Activated B cell treated with CpG ODN at 0.5 μM for 24 hours (primary cell): Measurements from ENCODE around the gene CHRM1. TPM values are rescaled to one million over a fixed set of nuclear protein-coding genes. Genes with fewer than 3 reads are reported as not detected.

Experiments
- ATAC-seq: fragments of 200-7000 bp; cut with Tn5 transposase; one replicate; pipeline ENCODE4 v1.10.0; 2021; ENCODE audit warnings: low read depth, mild to moderate bottlenecking, moderate library complexity
- CTCF ChIA-PET: fragments of 350-600 bp; sonication (Branson Sonifier 250); formaldehyde crosslinking; loops from one replicate; lab custom pipeline; 2021; ENCODE audit warnings: antibody characterized with exemption; lab: Charles Lee
- POLR2A ChIA-PET: fragments of 350-600 bp; sonication (Branson Sonifier 250); formaldehyde crosslinking; loops from one replicate; lab custom pipeline; 2021; ENCODE audit warnings: antibody characterized with exemption; lab: Charles Lee
- DNase-seq: peaks from one replicate; pipeline ENCODE4 v3.0.0; 2022
- H3K27ac Mint-ChIP-seq: one replicate; pipeline ENCODE4 v1.8.0; 2020; ENCODE audit warnings: mixed read lengths
- H3K27me3 Mint-ChIP-seq: one replicate; pipeline ENCODE4 v1.8.0; 2021; ENCODE audit warnings: mixed read lengths
- H3K36me3 Mint-ChIP-seq: one replicate; pipeline ENCODE4 v1.8.0; 2021; ENCODE audit warnings: low read depth, mixed read lengths
- H3K4me1 Mint-ChIP-seq: one replicate; pipeline ENCODE4 v1.8.0; 2021; ENCODE audit warnings: mixed read lengths
- H3K4me3 Mint-ChIP-seq: one replicate; pipeline ENCODE4 v1.8.0; 2020; ENCODE audit warnings: mild to moderate bottlenecking, mixed read lengths
- H3K9me3 Mint-ChIP-seq: one replicate; pipeline ENCODE4 v1.8.0; 2020; ENCODE audit warnings: mixed read lengths
- CTCF ChIP-seq: fragments of 200-600 bp; IDR thresholded peaks from one replicate; pipeline ENCODE4 v1.8.0; 2022; ENCODE audit warnings: antibody characterized with exemption, mild to moderate bottlenecking
- intact Hi-C: fragments of 100-400 bp; cut with micrococcal nuclease; formaldehyde crosslinking; loops from one replicate; pipeline ENCODE4 v1.15.1; 2024
- total RNA-seq: library from RNA; stranded (reverse); gene quantifications from 2 replicates; pipeline ENCODE4 v1.2.3, GENCODE V29; 2022

CHRM1 gene
- total RNA-seq, 1 donor from 2014 or later, result not detected

- Mint-ChIP-seq H3K4me3 (no peak overlapping the region), H3K4me1 (peaks cover 17% of the 10 kb centered on the region), H3K27me3 (peaks cover 24% of the 10 kb centered on the region), H3K27ac (no peak overlapping the region), H3K9me3 (no peaks in the 10 kb centered on the region), H3K36me3 (no peaks in the 10 kb centered on the region)
- intact Hi-C loops, result no loop called here
- no peak for TF ChIP-seq CTCF
- CTCF ChIA-PET, result interaction anchor here (1.6 kb wide), 1 partner anchor 13 kb away, joined by 10 read pairs; no protein-coding TSS in a partner anchor
- POLR2A ChIA-PET, result no interaction called here
- ATAC-seq (no peak), DNase-seq (no peak)
These were observed 1.7 kb downstream of the CHRM1 start for GRCh38 chr11:62919476-62919875.

DNA sequence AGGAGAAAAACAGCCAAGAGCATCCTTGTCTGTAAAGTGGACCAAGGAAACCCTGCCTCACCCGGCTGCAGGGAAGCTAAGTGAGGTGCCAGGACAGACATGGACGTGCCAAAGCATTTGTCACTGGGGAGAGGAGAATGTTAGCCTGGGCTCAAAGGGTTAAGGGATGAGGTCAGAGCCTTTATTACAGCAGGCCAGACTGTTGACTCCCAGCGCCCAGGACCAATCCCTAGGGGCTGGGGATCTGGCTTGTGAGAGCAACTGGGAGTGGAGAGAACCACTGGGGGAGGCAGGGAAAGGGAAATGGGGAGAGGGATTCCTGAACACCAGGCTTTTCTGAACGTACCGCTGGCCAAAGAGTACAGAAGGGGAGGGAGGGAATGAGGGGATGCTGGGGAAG is 2.6 kb downstream of the CHRM1 start:
- ATAC-seq (no peak), DNase-seq (no peak)
- POLR2A ChIA-PET, result no interaction called here
- Mint-ChIP-seq H3K4me3 (no peak overlapping the region), H3K27ac (no peak overlapping the region), H3K9me3 (no peaks in the 10 kb centered on the region), H3K4me1 (peaks cover 12% of the 10 kb centered on the region), H3K27me3 (peaks cover 19% of the 10 kb centered on the region), H3K36me3 (no peaks in the 10 kb centered on the region)
- TF ChIP-seq CTCF, result no peak
- CTCF ChIA-PET, result interaction anchor here (1.3 to 1.9 kb wide), 2 partner anchors 12 to 15 kb away, joined by 3 to 6 read pairs; no protein-coding TSS in a partner anchor
- intact Hi-C loops, result no loop called here

DNA sequence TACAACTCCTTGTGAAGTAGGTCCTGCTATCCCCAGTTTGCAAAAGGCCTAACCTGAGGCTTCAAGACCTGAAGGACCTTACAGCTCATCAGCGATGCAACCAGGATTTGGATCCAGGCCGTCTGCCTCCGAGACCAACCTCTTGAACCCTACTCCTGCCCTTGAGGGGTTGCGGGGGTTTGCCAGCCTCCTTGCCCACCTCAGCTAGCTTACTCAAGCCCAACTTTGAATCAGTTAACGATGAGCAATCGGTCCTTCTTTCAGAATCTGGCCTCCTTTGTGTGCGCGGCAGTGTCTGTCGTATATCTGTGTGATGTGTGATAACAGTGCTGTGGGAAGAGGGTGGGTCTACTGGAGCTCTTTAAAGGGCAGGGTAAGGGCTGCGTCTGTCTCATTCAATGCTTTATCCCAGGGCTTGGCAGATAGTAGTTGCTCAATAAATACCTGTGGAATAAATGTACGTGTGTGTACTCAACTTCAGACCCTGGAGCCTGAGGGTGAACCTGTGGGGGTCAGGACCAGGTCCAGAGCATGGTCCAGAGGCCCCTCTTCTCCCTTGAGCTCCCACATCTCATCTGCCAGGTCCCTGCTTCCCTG is 3.2 kb downstream of the CHRM1 start:
- ATAC-seq (no peak), DNase-seq (no peak)
- Mint-ChIP-seq H3K4me3 (no peak overlapping the region), H3K9me3 (no peaks in the 10 kb centered on the region), H3K27me3 (peaks cover 18% of the 10 kb centered on the region), H3K27ac (no peak overlapping the region), H3K4me1 (peaks cover 7% of the 10 kb centered on the region), H3K36me3 (no peaks in the 10 kb centered on the region)
- no peak for TF ChIP-seq CTCF
- intact Hi-C loops, result no loop called here
- POLR2A ChIA-PET, result no interaction called here
- CTCF ChIA-PET, result interaction anchor here (1.3 to 1.9 kb wide), 2 partner anchors 12 to 15 kb away, joined by 3 to 6 read pairs; no protein-coding TSS in a partner anchor

GRCh38 chr11:62914416-62914815 is 6.7 kb downstream of the CHRM1 start:
- no peaks in the 10 kb centered on the region for H3K4me1 Mint-ChIP-seq
- no peak for TF ChIP-seq CTCF
- H3K36me3 Mint-ChIP-seq, result no peaks in the 10 kb centered on the region
- ChIA-PET POLR2A (no interaction called here), CTCF (interaction anchor here (1.0 kb wide), 2 partner anchors 9 to 109 kb away, joined by 3 to 5 read pairs; no protein-coding TSS in a partner anchor)
- intact Hi-C loops, result no loop called here
- H3K4me3 Mint-ChIP-seq, result no peak overlapping the region
- H3K27me3 Mint-ChIP-seq, result peaks cover 18% of the 10 kb centered on the region
- ATAC-seq (no peak), DNase-seq (no peak)
- H3K9me3 Mint-ChIP-seq, result no peaks in the 10 kb centered on the region
- no peak overlapping the region for H3K27ac Mint-ChIP-seq

GRCh38 chr11:62912268-62912667 is 8.9 kb downstream of the CHRM1 start:
- no peak for ATAC-seq
- CTCF ChIA-PET, result no interaction called here
- Mint-ChIP-seq H3K4me3 (no peak overlapping the region), H3K27me3 (peaks cover 21% of the 10 kb centered on the region), H3K27ac (no peak overlapping the region), H3K36me3 (no peaks in the 10 kb centered on the region), H3K4me1 (no peaks in the 10 kb centered on the region), H3K9me3 (no peaks in the 10 kb centered on the region)
- POLR2A ChIA-PET, result interaction anchor here (0.7 kb wide), 1 partner anchor 478 kb away, joined by 6 read pairs; no protein-coding TSS in a partner anchor
- no peak for DNase-seq
- intact Hi-C loops, result no loop called here
- no peak for TF ChIP-seq CTCF
